T-helper 22 cell (primary cell): Measurements from ENCODE around the gene NCAM1.

ENCODE experiments used
- DNase-seq: peaks from one replicate; pipeline ENCODE4 v3.0.0-alpha.2; 2020; ENCODE audit warnings: low read depth

The NCAM1 gene

GRCh38 chr11:112968941-112969713 lies 7.9 kb downstream of the NCAM1 start:
- DNase-seq: no peak

GRCh38 chr11:112971195-112971594 lies 10.0 kb downstream of the NCAM1 start:
- DNase-seq: no peak

- DNase-seq: no peak
These were observed 10.6 kb downstream of the NCAM1 start for GRCh38 chr11:112971827-112972226.

- DNase-seq: no peak
These were observed 11.4 kb downstream of the NCAM1 start for GRCh38 chr11:112972399-112973145.

- no peak for DNase-seq
These were observed 13.8 kb downstream of the NCAM1 start for GRCh38 chr11:112975051-112975450.

- DNase-seq: no peak
These were observed 14.3 kb downstream of the NCAM1 start for GRCh38 chr11:112975493-112975892.

- no peak for DNase-seq
These were observed 16.5 kb downstream of the NCAM1 start for GRCh38 chr11:112977755-112978154.

- DNase-seq: no peak
These were observed 22.7 kb downstream of the NCAM1 start for GRCh38 chr11:112983887-112984286.

- no peak for DNase-seq
These were observed 28.0 kb downstream of the NCAM1 start for GRCh38 chr11:112989198-112989597.

GRCh38 chr11:112993808-112994207 lies 32.6 kb downstream of the NCAM1 start:
- no peak for DNase-seq

- DNase-seq: no peak
These were observed 34.3 kb downstream of the NCAM1 start for GRCh38 chr11:112995423-112996090.

- DNase-seq: no peak
These were observed 35.8 kb downstream of the NCAM1 start for GRCh38 chr11:112996994-112997393.

- DNase-seq: no peak
These were observed 36.7 kb downstream of the NCAM1 start for GRCh38 chr11:112997857-112998466.

GRCh38 chr11:112999520-112999919 lies 38.3 kb downstream of the NCAM1 start:
- DNase-seq: no peak

GRCh38 chr11:113001709-113002108 lies 40.5 kb downstream of the NCAM1 start:
- no peak for DNase-seq

GRCh38 chr11:113006896-113007445 lies 45.8 kb downstream of the NCAM1 start:
- DNase-seq: no peak

GRCh38 chr11:113014262-113015097 lies 53.3 kb downstream of the NCAM1 start:
- no peak for DNase-seq

GRCh38 chr11:113015098-113015455 lies 53.9 kb downstream of the NCAM1 start:
- DNase-seq: no peak

- no peak for DNase-seq
These were observed 55.7 kb downstream of the NCAM1 start for GRCh38 chr11:113016905-113017304.

GRCh38 chr11:113018913-113019312 lies 57.7 kb downstream of the NCAM1 start:
- DNase-seq: no peak

- no peak for DNase-seq
These were observed 58.5 kb downstream of the NCAM1 start for GRCh38 chr11:113019711-113020110.
